Endometrium (tissue), 2 donors: Measurements from ENCODE around the gene TEDC1.

Experiments
- FAIRE-seq: peaks from 2 replicates; lab custom pipeline; 2012; peaks lifted over from hg19 to GRCh38; lab: Jason Lieb, UNC
- donor health status: control.
- donor health status: control.

TEDC1 gene

GRCh38 chr14:105458010-105458409 lies 33.0 kb upstream of the TEDC1 start:
- no peak for FAIRE-seq

DNA sequence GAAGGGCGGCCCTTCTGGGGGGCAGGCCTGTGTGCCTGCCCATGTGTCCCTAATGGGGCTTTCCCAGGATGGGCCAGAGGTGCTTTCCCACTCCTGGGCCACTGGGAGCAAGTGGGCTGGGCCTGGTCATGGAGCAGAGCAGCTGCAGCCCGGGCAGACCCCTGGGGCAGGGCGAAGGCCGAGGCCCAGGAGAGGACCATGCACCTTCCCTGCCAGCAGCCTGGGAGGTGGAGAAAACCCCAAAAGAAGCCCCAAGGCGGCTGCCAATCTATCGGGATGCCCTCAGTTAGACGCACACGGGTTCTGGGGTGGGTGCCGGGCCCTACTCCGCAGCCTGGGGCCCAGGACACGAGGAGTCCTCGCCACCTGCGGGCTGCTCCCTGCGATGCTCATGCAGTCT lies 32.5 kb upstream of the TEDC1 start:
- no peak for FAIRE-seq

- FAIRE-seq: no peak
Measured at GRCh38 chr14:105460116-105460515, 30.9 kb upstream of the TEDC1 start.

DNA sequence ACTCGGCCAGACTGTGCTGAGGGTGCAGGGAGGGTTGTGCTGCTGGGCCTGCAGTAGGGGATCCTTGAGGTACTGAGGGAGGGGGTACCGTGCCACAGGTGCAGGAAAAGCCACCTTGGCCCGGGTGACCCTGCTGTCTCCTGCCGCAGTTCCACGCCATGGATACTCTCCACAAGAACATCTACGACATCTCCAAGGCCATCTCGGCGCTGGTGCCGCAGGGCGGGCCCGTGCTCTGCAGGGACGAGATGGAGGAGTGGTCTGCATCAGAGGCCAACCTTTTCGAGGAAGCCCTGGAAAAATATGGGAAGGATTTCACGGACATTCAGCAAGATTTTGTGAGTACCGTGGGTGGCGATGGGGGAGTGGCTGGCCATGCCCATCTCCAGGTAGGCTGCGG lies 30.4 kb upstream of the TEDC1 start:
- no peak for FAIRE-seq

GRCh38 chr14:105461903-105462302 lies 29.1 kb upstream of the TEDC1 start:
- no peak for FAIRE-seq

- no peak for FAIRE-seq
Measured at GRCh38 chr14:105464501-105464900, 26.5 kb upstream of the TEDC1 start.

- no peak for FAIRE-seq
Measured at GRCh38 chr14:105465209-105466031, 25.6 kb upstream of the TEDC1 start.

GRCh38 chr14:105466531-105467248 lies 24.4 kb upstream of the TEDC1 start:
- FAIRE-seq: no peak

- FAIRE-seq: no peak
Measured at GRCh38 chr14:105467249-105467941, 23.7 kb upstream of the TEDC1 start.

DNA sequence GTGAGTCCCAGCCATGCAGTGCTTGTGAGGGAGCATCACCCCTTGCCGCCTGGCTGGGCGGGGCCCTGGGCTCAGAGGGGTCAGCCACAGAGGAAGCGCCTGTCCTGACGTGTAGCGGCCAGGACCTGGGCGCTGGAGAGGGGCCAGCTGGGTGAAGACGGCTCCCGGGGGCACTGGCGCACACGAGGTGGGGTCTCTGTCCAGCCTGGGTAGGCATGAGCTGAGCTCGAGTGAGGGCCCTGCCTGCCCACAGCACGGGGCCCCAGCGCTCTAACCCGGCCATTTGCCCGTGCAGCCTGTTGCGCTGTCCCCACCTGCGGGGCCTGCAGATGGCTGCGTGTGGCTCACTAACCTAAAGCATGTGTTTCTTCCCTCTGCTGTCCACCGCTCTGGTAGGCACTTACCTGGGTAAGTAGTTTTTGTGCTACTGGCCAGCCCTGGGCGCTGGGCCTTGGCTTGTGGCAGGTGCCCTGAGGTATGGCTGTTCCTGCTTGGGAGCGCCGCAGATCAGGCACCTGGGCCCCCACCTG lies 23.0 kb upstream of the TEDC1 start:
- no peak for FAIRE-seq

DNA sequence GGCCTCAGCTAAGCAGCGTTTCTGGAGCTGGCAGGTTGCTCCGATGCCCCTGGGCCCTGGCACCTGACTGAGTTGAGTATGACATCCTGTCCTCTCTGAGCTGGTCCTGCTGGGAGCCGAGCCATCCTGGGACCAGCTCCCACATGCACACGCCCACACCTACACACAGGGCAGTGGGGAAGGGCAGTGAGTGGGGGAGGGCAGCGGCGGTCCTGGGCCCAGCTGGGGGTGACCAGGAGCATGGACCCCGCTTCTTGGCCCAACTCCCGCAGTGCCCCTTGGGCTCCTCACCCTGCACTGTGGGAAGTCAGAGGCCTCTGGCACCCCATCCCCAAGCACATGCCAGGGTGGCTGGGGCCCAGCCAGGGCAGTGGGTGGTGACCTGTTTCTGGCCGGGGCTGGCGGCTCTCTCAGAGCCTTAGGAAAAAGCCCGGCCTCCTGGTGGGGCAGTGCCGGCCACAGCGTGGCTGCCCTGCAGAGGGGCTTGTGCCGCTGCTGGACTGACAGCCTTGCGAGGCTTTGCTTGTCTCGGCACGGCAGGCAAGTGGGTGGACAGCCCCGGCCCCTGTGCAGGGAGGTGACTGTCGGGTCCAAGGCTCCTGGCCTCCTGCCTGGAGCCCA lies 22.3 kb upstream of the TEDC1 start:
- no peak for FAIRE-seq

- no peak for FAIRE-seq
Measured at GRCh38 chr14:105469456-105470349, 21.3 kb upstream of the TEDC1 start.

GRCh38 chr14:105470350-105471296 lies 20.4 kb upstream of the TEDC1 start:
- FAIRE-seq: no peak

- no peak for FAIRE-seq
Measured at GRCh38 chr14:105471297-105471821, 19.7 kb upstream of the TEDC1 start.

DNA sequence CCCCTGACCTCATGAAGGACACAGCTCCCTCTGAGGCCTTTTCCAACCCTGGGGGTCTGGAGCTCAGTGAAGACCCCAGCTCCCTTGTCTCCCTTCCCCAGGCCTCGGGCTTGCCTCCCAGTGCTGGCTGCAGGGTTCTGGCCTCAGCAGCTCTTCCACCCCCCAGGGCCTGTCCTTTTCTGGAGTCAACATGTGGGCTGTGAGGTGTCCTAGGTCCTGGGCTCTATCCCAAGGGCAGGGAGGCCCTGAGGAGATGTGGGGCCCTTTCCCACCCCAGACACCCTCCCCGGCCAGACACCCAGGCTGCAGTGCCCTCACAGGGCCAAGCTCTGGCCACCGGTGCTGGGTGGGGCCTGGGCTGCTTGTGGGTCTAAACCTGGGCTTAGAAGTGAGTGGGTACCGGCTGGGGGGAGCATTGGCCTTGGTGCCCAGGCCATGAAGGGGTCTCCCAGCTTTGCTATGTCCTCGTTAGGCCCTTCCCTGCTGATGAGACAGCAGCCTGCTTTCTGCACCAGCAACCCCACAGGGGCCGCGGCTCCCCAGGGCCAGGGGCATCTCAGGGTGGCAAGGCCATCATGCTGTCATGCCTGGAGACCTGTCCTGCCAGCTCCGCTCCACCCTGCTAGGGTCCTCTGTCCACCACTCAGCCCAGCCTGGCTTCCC lies 19.1 kb upstream of the TEDC1 start:
- FAIRE-seq: no peak

DNA sequence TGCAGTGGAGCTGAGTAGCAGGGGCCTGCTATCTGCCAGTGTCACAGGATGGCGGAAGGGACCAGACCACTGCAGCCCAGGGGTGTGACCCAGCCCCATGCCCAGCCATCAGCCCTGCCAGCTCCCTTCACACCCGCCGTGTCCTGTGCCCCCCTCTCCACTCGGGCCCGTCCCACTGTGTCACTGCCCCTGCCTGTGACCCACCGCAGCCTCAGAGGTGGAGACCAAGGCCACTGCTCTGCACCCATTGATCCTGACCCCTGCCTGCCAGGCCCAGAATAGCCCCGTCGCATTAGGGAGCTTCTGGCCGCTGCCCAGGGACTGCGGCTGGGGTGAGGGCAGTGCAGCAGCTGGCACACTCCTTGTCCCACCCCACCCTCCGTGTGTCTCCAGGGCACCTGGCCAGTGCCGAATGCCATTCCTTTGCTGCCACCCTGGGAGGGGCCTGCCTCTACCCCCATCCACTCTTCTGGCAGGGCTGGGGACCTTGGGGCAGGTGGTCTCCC lies 18.5 kb upstream of the TEDC1 start:
- no peak for FAIRE-seq

GRCh38 chr14:105473033-105473676 lies 17.9 kb upstream of the TEDC1 start:
- no peak for FAIRE-seq

DNA sequence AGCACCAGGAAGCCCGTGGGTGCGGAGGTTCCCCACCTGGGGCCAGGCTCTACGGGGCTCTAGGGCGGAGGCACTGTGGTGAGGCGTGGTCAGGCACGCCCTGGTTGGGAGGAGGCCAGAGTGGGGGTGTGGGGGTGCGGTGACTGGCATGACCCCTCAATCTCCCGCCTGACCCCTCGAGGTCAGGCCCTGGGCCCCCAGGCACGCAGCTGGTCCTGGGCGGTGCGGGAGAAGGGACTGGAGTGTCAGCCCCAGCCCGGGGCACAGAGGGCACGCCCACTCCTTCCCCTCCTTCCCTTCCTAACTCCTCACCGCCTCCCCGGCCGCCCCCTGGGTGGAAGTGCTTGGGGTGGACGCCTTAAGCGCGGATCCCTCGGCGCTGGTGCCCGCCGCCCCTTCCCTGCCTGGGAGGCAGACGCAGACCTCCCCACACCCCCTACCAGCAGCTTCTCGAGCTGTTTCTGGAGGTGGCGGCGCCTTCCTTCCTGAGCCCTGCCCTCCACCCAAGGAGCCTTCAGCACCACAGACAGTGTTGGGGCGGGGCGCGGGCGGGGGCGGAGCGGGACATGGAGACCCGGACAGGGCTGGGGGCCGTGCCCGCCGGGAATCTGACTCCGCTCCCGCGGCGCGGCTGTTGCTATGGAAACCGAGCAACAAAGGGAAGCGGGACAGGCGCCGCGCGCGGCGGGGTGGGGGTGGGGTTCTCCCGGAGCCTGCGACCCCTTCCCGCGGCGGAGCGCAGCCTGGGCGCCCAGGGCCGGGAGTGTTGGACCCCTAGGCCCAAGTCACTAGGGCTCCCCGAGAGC lies 17.2 kb upstream of the TEDC1 start:
- no peak for FAIRE-seq
